Measurements from ENCODE around the gene NACC2.

DNA sequence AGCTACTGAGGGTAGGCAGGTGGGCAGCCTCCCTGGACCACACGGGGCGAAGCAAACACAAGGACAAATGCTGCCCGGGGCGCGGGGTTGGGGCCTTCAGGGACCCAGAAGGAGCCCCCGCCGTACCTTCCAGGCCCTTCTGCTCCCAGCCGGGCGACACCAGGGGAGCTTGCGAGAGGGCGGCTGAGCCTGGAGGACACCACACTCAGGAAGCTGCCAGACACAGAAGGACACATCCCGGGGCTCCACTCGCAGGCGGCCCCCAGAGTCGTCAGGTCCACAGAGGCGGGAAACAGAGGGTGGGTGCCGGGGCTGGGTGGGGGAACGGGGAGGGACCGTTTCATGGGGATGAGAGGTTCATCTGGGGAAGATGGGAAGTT is 75.4 kb downstream of the NACC2 start:
- TF ChIP-seq, protein P1, sequence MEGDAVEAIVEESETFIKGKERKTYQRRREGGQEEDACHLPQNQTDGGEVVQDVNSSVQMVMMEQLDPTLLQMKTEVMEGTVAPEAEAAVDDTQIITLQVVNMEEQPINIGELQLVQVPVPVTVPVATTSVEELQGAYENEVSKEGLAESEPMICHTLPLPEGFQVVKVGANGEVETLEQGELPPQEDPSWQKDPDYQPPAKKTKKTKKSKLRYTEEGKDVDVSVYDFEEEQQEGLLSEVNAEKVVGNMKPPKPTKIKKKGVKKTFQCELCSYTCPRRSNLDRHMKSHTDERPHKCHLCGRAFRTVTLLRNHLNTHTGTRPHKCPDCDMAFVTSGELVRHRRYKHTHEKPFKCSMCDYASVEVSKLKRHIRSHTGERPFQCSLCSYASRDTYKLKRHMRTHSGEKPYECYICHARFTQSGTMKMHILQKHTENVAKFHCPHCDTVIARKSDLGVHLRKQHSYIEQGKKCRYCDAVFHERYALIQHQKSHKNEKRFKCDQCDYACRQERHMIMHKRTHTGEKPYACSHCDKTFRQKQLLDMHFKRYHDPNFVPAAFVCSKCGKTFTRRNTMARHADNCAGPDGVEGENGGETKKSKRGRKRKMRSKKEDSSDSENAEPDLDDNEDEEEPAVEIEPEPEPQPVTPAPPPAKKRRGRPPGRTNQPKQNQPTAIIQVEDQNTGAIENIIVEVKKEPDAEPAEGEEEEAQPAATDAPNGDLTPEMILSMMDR (optimal IDR thresholded peaks at IDR 0.05 in 1 of 3, IDR thresholded peaks at IDR 0.05 in 1 of 3, conservative IDR thresholded peaks at IDR 0.05 in 1 of 3; ENCODE audit: extremely low read depth in 1 of 3, insufficient read depth in 2 of 3, low read length in 3 of 3) = no peak
- TF ChIP-seq EZH2 (IDR thresholded peaks at IDR 0.05; ENCODE audit: low read length) = no peak
